Endothelial cell of umbilical vein (primary cell): Measurements from ENCODE around the gene EPS15. TPM values are rescaled to one million over a fixed set of nuclear protein-coding genes. Genes with fewer than 3 reads are reported as not detected.

Experiments
- BruUV-seq: library from RNA; stranded (reverse); fragments of 400-500 nt; replicated peaks from 2 replicates; lab custom pipeline; 2021; lab: Mats Ljungman, UMichigan
- CTCF ChIA-PET: fragments of 300-600, 350-600 bp; sonication (Branson Sonifier 250); formaldehyde crosslinking; loops from one replicate; lab custom pipeline; 2021; ENCODE audit warnings: antibody characterized with exemption, inconsistent platforms; lab: Charles Lee
- POLR2A ChIA-PET: fragments of 300-600, 350-600 bp; sonication (Branson Sonifier 250); formaldehyde crosslinking; loops from one replicate; lab custom pipeline; 2021; ENCODE audit warnings: antibody characterized with exemption, inconsistent platforms; lab: Charles Lee
- DNase-seq: peaks from one replicate; pipeline ENCODE4 v3.0.0-alpha.2; 2011; ENCODE audit warnings: low read depth, low spot score
- FAIRE-seq: peaks from 2 replicates; lab custom pipeline; 2011; peaks lifted over from hg19 to GRCh38; lab: Jason Lieb, UNC
- H2AFZ ChIP-seq: 2 replicates; pipeline ENCODE4 v1.6.0; 2012; ENCODE audit warnings: low read depth, low read length, control low read depth, inconsistent platforms
- H3K27ac ChIP-seq: 2 replicates; pipeline ENCODE4 v1.5.1; 2011; ENCODE audit warnings: low read depth, mild to moderate bottlenecking, control low read depth, low read length, moderate library complexity; ENCODE audit not compliant: insufficient read depth
- H3K27me3 ChIP-seq, 2 experiments: 2 replicates each; pipeline versions ENCODE4 v1.6.0 to v1.6.1; 2011; ENCODE audit warnings: low read length in 2 of 2, mixed read lengths in 1 of 2; ENCODE audit not compliant: control insufficient read depth in 2 of 2, insufficient read depth in 2 of 2
- H3K36me3 ChIP-seq, 2 experiments: 2 replicates in 1 of 2; 3 replicates in 1 of 2; pipeline ENCODE4 v1.5.1; 2011; ENCODE audit warnings: low read length in 2 of 2, mild to moderate bottlenecking in 1 of 2, moderate library complexity in 1 of 2; ENCODE audit not compliant: control insufficient read depth in 2 of 2, insufficient read depth in 2 of 2; ENCODE audit errors: extremely low read depth in 1 of 2
- H3K4me1 ChIP-seq: 3 replicates; pipeline ENCODE4 v1.5.1; 2011; ENCODE audit warnings: mild to moderate bottlenecking, low read length; ENCODE audit not compliant: control insufficient read depth, insufficient read depth; ENCODE audit errors: extremely low read depth
- H3K4me2 ChIP-seq: 2 replicates; pipeline ENCODE4 v1.6.1; 2011; ENCODE audit warnings: low read length, control low read depth, mixed read lengths; ENCODE audit not compliant: insufficient read depth
- H3K4me3 ChIP-seq, 3 experiments: fragments of 200-600 bp in 1 of 3; sonication (generic), shearing (Covaris generic) in 1 of 3; replicated peaks in 1 of 3; 2 replicates each; pipeline ENCODE4 v1.5.1; 2011 to 2016; ENCODE audit warnings: control low read depth in 3 of 3, low read length in 3 of 3, mild to moderate bottlenecking in 2 of 3, inconsistent platforms in 1 of 3, low read depth in 1 of 3, moderate library complexity in 1 of 3; ENCODE audit not compliant: insufficient read depth in 1 of 3
- H3K79me2 ChIP-seq: 2 replicates; pipeline ENCODE4 v1.6.0; 2012; ENCODE audit warnings: low read length, inconsistent platforms; ENCODE audit not compliant: control insufficient read depth, insufficient read depth
- H3K9ac ChIP-seq: replicated peaks from 2 replicates; pipeline ENCODE3; 2011; ENCODE audit warnings: low read length, control low read depth; ENCODE audit not compliant: insufficient read depth; ENCODE audit errors: extremely low read depth
- H3K9me1 ChIP-seq: replicated peaks from 3 replicates; pipeline ENCODE4 v1.6.0; 2011; ENCODE audit warnings: mild to moderate bottlenecking, low read length; ENCODE audit not compliant: control insufficient read depth, insufficient read depth; ENCODE audit errors: extremely low read depth
- H3K9me3 ChIP-seq: replicated peaks from 2 replicates; pipeline ENCODE4 v1.5.1; 2012; ENCODE audit warnings: low read length, inconsistent platforms; ENCODE audit not compliant: control insufficient read depth, insufficient read depth
- H4K20me1 ChIP-seq: replicated peaks from 2 replicates; pipeline ENCODE3; 2011; ENCODE audit warnings: mild to moderate bottlenecking, low read length; ENCODE audit not compliant: control insufficient read depth, insufficient read depth; ENCODE audit errors: extremely low read depth
- CTCF ChIP-seq, 2 donors: IDR thresholded peaks; 1 replicate in 1 of 2; 2 replicates in 1 of 2; pipeline ENCODE4 v1.5.1; 2011; ENCODE audit warnings: low read length in 2 of 2, mild to moderate bottlenecking in 2 of 2, moderate library complexity in 2 of 2, control low read depth in 1 of 2, inconsistent platforms in 1 of 2, low read depth in 1 of 2; ENCODE audit not compliant: insufficient read depth in 1 of 2; ENCODE audit errors: extremely low read depth in 1 of 2
- EZH2 ChIP-seq: IDR thresholded peaks from 2 replicates; pipeline ENCODE4 v1.6.1; 2012; ENCODE audit warnings: borderline replicate concordance, low read depth, mild to moderate bottlenecking, moderate library complexity, low read length, inconsistent platforms; ENCODE audit not compliant: severe bottlenecking
- FOS ChIP-seq: IDR thresholded peaks from 2 replicates; pipeline ENCODE4 v1.6.1; 2011; ENCODE audit warnings: mild to moderate bottlenecking, low read length, moderate library complexity, borderline replicate concordance; ENCODE audit not compliant: insufficient read depth
- GATA2 ChIP-seq: IDR thresholded peaks from 2 replicates; pipeline ENCODE4 v1.7.0; 2011; ENCODE audit warnings: low read depth, mild to moderate bottlenecking, moderate library complexity, mixed read lengths, low read length; ENCODE audit not compliant: insufficient read length, insufficient read depth
- JUN ChIP-seq: IDR thresholded peaks from 2 replicates; pipeline ENCODE4 v1.6.1; 2011; ENCODE audit warnings: borderline replicate concordance, low read depth; ENCODE audit not compliant: insufficient read length, insufficient read depth
- MAX ChIP-seq: IDR thresholded peaks from 2 replicates; pipeline ENCODE4 v1.6.1; 2011; ENCODE audit not compliant: insufficient read depth, insufficient read length
- MYC ChIP-seq: IDR thresholded peaks from one replicate; pipeline ENCODE4 v1.6.1; 2011; ENCODE audit warnings: mild to moderate bottlenecking, low read depth, low read length
- POLR2A ChIP-seq: IDR thresholded peaks from 2 replicates; pipeline ENCODE4 v1.6.1; 2012; ENCODE audit warnings: low read depth, mild to moderate bottlenecking, control low read depth, low read length
- POLR2AphosphoS5 ChIP-seq: IDR thresholded peaks from 2 replicates; pipeline ENCODE4 v1.6.1; 2012; ENCODE audit warnings: low read depth, mild to moderate bottlenecking, control low read depth, low read length, moderate library complexity; ENCODE audit not compliant: insufficient read depth
- dilution Hi-C: fragments of 300-500 bp; cut with MboI; formaldehyde crosslinking; loops from one replicate; pipeline ENCODE4 v1.15.0; 2019; ENCODE audit warnings: low sequenced_read_pairs; ENCODE audit not compliant: extremely low pct_ligation_motif_present
- intact Hi-C: fragments of 100-400 bp; cut with micrococcal nuclease; formaldehyde crosslinking; loops from one replicate; pipeline ENCODE4 v1.10.0; 2022
- polyA plus RNA-seq, 4 experiments: library from polyadenylated mRNA; depleted of rRNA in 3 of 4; stranded (reverse) in 3 of 4; unstranded in 1 of 4; fragments of >200 nt; gene quantifications; 2 replicates each; pipeline versions ENCODE4 v1.2.1 to v1.2.3, GENCODE V29; 2011 to 2012; ENCODE audit warnings: missing spikeins in 1 of 4
- total RNA-seq: library from RNA; stranded (reverse); gene quantifications from 2 replicates; pipeline ENCODE4 v1.2.3, GENCODE V29; 2021

Gene EPS15
- total and polyA plus RNA-seq, 2 donors (not counting 3 experiments of a cell fraction or from before 2014, with no cell fraction given), result 15.4 to 44.8 TPM

- Histone ChIP-seq H3K79me2 (peaks cover 83% of the 10 kb centered on the region), H3K9ac (no peak overlapping the region), H2AFZ (no peak overlapping the region), H3K36me3 (no peaks in the 10 kb centered on the region), H3K4me2 (no peak overlapping the region), H3K9me1 (no peaks in the 10 kb centered on the region), H3K4me3 (no peak overlapping the region), H3K4me1 (peaks cover 18% of the 10 kb centered on the region), H3K9me3 (no peaks in the 10 kb centered on the region), H4K20me1 (peaks cover 23% of the 10 kb centered on the region), H3K27me3 (no peaks in the 10 kb centered on the region), H3K27ac (no peak overlapping the region)
- FAIRE-seq (no peak), DNase-seq (peak; percentile 25)
- ChIA-PET CTCF (interaction anchor here (0.6 to 1.1 kb wide), 4 partner anchors 48 to 1007 kb away, joined by 3 to 5 read pairs (median 3); no protein-coding TSS in a partner anchor), POLR2A (no interaction called here)
- BruUV-seq, result no TSS peak
- dilution Hi-C loops (no loop called here), intact Hi-C loops (no loop called here)
- TF ChIP-seq MYC, result no peak
- TF ChIP-seq CTCF (IDR thresholded peaks at IDR 0.05; ENCODE audit: extremely low read depth in 1 of 2, insufficient read depth in 1 of 2, low read depth in 1 of 2, low read length in 2 of 2), result no peak
- no peak for TF ChIP-seq GATA2
- TF ChIP-seq JUN, result no peak
- TF ChIP-seq POLR2A, result no peak
- TF ChIP-seq MAX, result no peak
- TF ChIP-seq POLR2AphosphoS5, result no peak
- TF ChIP-seq FOS, result no peak
- no peak for TF ChIP-seq EZH2
These were observed 6.5 kb downstream of the EPS15 start for GRCh38 chr1:51512606-51513005.
